GM23338 (cell line): ENCODE results near the gene OXNAD1. TPM values are rescaled to one million over a fixed set of nuclear protein-coding genes. Genes with fewer than 3 reads are reported as not detected.
A peak's percentile ranks its signal among the peaks of the same experiment; 100 is the strongest.

Source experiments
- ATAC-seq: fragments of 200-7000 bp; cut with Tn5 transposase; 3 replicates; pipeline ENCODE4 v1.9.1; 2020
- DNase-seq: peaks from one replicate; pipeline ENCODE4 v3.0.0-alpha.2; 2015; ENCODE audit warnings: low spot score
- H2AFZ ChIP-seq: fragments of 200-600 bp; sonication (generic); 2 replicates; pipeline ENCODE4 v1.8.0; 2016; ENCODE audit warnings: antibody characterized with exemption, mild to moderate bottlenecking, moderate library complexity
- H3F3A ChIP-seq: fragments of 200-600 bp; sonication (generic); replicated peaks from 2 replicates; pipeline ENCODE4 v1.8.0; 2017; ENCODE audit warnings: antibody characterized with exemption, mixed run types, low read depth
- H3K27ac ChIP-seq: fragments of 200-600 bp; sonication (generic); 2 replicates; pipeline ENCODE4 v1.6.1; 2016; ENCODE audit warnings: low read depth
- H3K27me3 ChIP-seq: fragments of 200-600 bp; sonication (generic); 2 replicates; pipeline ENCODE4 v1.8.0; 2016; ENCODE audit warnings: mild to moderate bottlenecking, mixed run types, moderate library complexity; ENCODE audit not compliant: insufficient read depth
- H3K36me3 ChIP-seq: fragments of 200-600 bp; sonication (generic); 2 replicates; pipeline ENCODE4 v1.8.0; 2016; ENCODE audit warnings: mild to moderate bottlenecking; ENCODE audit not compliant: insufficient read depth
- H3K4me1 ChIP-seq: fragments of 200-600 bp; sonication (generic); 2 replicates; pipeline ENCODE4 v1.8.0; 2016; ENCODE audit warnings: mild to moderate bottlenecking, moderate library complexity; ENCODE audit not compliant: insufficient read depth
- H3K4me2 ChIP-seq: fragments of 200-600 bp; sonication (generic); 2 replicates; pipeline ENCODE4 v1.7.1; 2017; ENCODE audit warnings: mixed run types
- H3K4me3 ChIP-seq: fragments of 200-600 bp; sonication (generic); 2 replicates; pipeline ENCODE4 v1.6.1; 2016; ENCODE audit warnings: mixed run types
- H3K79me2 ChIP-seq: fragments of 200-600 bp; sonication (generic); replicated peaks from 2 replicates; pipeline ENCODE4 v1.8.0; 2017; ENCODE audit warnings: mild to moderate bottlenecking; ENCODE audit not compliant: insufficient read depth
- H3K9me2 ChIP-seq: fragments of 200-600 bp; sonication (generic); 2 replicates; pipeline ENCODE4 v1.8.0; 2017; ENCODE audit not compliant: insufficient read depth
- H4K20me1 ChIP-seq: fragments of 200-600 bp; sonication (generic); replicated peaks from 2 replicates; pipeline ENCODE4 v1.8.0; 2017; ENCODE audit warnings: mild to moderate bottlenecking; ENCODE audit not compliant: insufficient read depth
- H3K27ac Mint-ChIP-seq: 2 replicates; pipeline ENCODE4 v1.8.0; 2020; ENCODE audit warnings: inconsistent platforms, mild to moderate bottlenecking, moderate library complexity, mixed read lengths
- H3K27me3 Mint-ChIP-seq: 3 replicates; pipeline ENCODE4 v1.8.0; 2022; ENCODE audit warnings: low read depth, mild to moderate bottlenecking, moderate library complexity, mixed read lengths, inconsistent platforms; ENCODE audit not compliant: insufficient read depth, poor library complexity
- H3K36me3 Mint-ChIP-seq: 3 replicates; pipeline ENCODE4 v1.8.0; 2021; ENCODE audit warnings: low read depth, mild to moderate bottlenecking, inconsistent platforms, moderate library complexity, mixed read lengths
- H3K4me1 Mint-ChIP-seq: 3 replicates; pipeline ENCODE4 v1.8.0; 2020; ENCODE audit warnings: mild to moderate bottlenecking, inconsistent platforms, mixed read lengths
- H3K4me3 Mint-ChIP-seq: 3 replicates; pipeline ENCODE4 v1.8.0; 2021; ENCODE audit warnings: moderate library complexity, mild to moderate bottlenecking, inconsistent platforms, mixed read lengths
- H3K9me3 Mint-ChIP-seq: 3 replicates; pipeline ENCODE4 v1.8.0; 2020; ENCODE audit warnings: moderate library complexity, mild to moderate bottlenecking, inconsistent platforms, mixed read lengths
- CREB1 ChIP-seq: fragments of 250-450 bp; sonication (Bioruptor Pico); IDR thresholded peaks from 2 replicates; pipeline ENCODE4 v1.5.0; 2020; ENCODE audit warnings: low read depth, mild to moderate bottlenecking, moderate library complexity
- CTCF ChIP-seq, 2 experiments: fragments of 200-600 bp in 1 of 2; sonication (generic) in 1 of 2; conservative IDR thresholded peaks; 2 replicates each; pipeline versions ENCODE4 v1.5.1 to v1.6.1; 2016 to 2017; ENCODE audit warnings: antibody characterized with exemption in 2 of 2, low read depth in 2 of 2, mild to moderate bottlenecking in 2 of 2, moderate library complexity in 1 of 2
- ETS1 ChIP-seq: IDR thresholded peaks from 2 replicates; pipeline ENCODE4 v1.6.1; 2016; ENCODE audit warnings: antibody characterized with exemption
- EZH2 ChIP-seq: fragments of 200-600 bp; sonication (generic); IDR thresholded peaks from one replicate; pipeline ENCODE4 v1.8.0; 2017; ENCODE audit warnings: antibody characterized with exemption, mild to moderate bottlenecking, low read depth; ENCODE audit not compliant: unreplicated experiment
- EZH2phosphoT487 ChIP-seq: fragments of 200-600 bp; sonication (generic); IDR thresholded peaks from one replicate; pipeline ENCODE4 v1.8.1; 2018; ENCODE audit warnings: antibody characterized with exemption; ENCODE audit not compliant: unreplicated experiment
- JUNB ChIP-seq: IDR thresholded peaks from one replicate; pipeline ENCODE4 v1.6.1; 2016; ENCODE audit warnings: antibody characterized with exemption; ENCODE audit not compliant: unreplicated experiment
- NANOG ChIP-seq: IDR thresholded peaks from 2 replicates; pipeline ENCODE4 v1.6.1; 2016; ENCODE audit warnings: antibody characterized with exemption, borderline replicate concordance
- POLR2AphosphoS5 ChIP-seq: IDR thresholded peaks from 2 replicates; pipeline ENCODE4 v1.6.1; 2016; ENCODE audit warnings: antibody characterized with exemption, low read depth
- STAT1 ChIP-seq: IDR thresholded peaks from one replicate; pipeline ENCODE4 v1.6.1; 2016; ENCODE audit warnings: antibody characterized with exemption; ENCODE audit not compliant: unreplicated experiment
- ZNF114 ChIP-seq: fragments of 250-450 bp; sonication (Bioruptor Pico); IDR thresholded peaks from 2 replicates; pipeline ENCODE4 v1.5.0; 2020; ENCODE audit warnings: mild to moderate bottlenecking, moderate library complexity
- ZNF331 ChIP-seq: fragments of 250-450 bp; sonication (Bioruptor Pico); IDR thresholded peaks from 2 replicates; pipeline ENCODE4 v1.5.0; 2020; ENCODE audit warnings: low read depth, mild to moderate bottlenecking, moderate library complexity
- polyA plus RNA-seq: library from polyadenylated mRNA; unstranded; fragments of >200 nt; fragmentation: Nextera tagmentation; extraction: Ambion mirVana; gene quantifications from 2 replicates; pipeline ENCODE4 v1.2.1, GENCODE V29; 2016
- total RNA-seq: library from RNA; depleted of rRNA; stranded (reverse); fragments of >200 nt; shearing (Covaris generic); gene quantifications from 2 replicates; pipeline ENCODE4 v1.2.3, GENCODE V29; 2014
- TF ChIP-seq, protein P1 (sequence below): IDR thresholded peaks from one replicate; pipeline ENCODE4 v1.6.1; 2018; ENCODE audit warnings: antibody characterized with exemption; ENCODE audit not compliant: unreplicated experiment
- TF ChIP-seq, protein P2 (sequence below): fragments of 250-450 bp; sonication (Bioruptor Pico); IDR thresholded peaks from 2 replicates; pipeline ENCODE4 v1.5.0; 2020; ENCODE audit warnings: mild to moderate bottlenecking, moderate library complexity

OXNAD1 gene
- total and polyA plus RNA-seq, 2 experiments from 2014 or later, result 22.9 to 34.2 TPM

GRCh38 chr3:16264174-16264707 lies 771 bp upstream of the OXNAD1 start:
- Histone ChIP-seq H2AFZ (peak overlapping the region; percentile 85), H4K20me1 (peaks cover 5% of the 10 kb centered on the region), H3K4me2 (peak overlapping the region; percentile 93), H3K27me3 (no peaks in the 10 kb centered on the region), H3K36me3 (peaks cover 14% of the 10 kb centered on the region), H3K79me2 (peaks cover 69% of the 10 kb centered on the region), H3K9me2 (no peaks in the 10 kb centered on the region), H3K4me3 (peak overlapping the region; percentile 92), H3F3A (no peaks in the 10 kb centered on the region), H3K27ac (peak overlapping the region; percentile 79), H3K4me1 (peaks cover 7% of the 10 kb centered on the region)
- TF ChIP-seq CTCF (conservative IDR thresholded peaks at IDR 0.05; ENCODE audit: low read depth in 2 of 2), result no peak
- no peak for TF ChIP-seq STAT1
- no peak for TF ChIP-seq ZNF114
- TF ChIP-seq NANOG, result no peak
- no peak for TF ChIP-seq POLR2AphosphoS5
- TF ChIP-seq, protein P1, sequence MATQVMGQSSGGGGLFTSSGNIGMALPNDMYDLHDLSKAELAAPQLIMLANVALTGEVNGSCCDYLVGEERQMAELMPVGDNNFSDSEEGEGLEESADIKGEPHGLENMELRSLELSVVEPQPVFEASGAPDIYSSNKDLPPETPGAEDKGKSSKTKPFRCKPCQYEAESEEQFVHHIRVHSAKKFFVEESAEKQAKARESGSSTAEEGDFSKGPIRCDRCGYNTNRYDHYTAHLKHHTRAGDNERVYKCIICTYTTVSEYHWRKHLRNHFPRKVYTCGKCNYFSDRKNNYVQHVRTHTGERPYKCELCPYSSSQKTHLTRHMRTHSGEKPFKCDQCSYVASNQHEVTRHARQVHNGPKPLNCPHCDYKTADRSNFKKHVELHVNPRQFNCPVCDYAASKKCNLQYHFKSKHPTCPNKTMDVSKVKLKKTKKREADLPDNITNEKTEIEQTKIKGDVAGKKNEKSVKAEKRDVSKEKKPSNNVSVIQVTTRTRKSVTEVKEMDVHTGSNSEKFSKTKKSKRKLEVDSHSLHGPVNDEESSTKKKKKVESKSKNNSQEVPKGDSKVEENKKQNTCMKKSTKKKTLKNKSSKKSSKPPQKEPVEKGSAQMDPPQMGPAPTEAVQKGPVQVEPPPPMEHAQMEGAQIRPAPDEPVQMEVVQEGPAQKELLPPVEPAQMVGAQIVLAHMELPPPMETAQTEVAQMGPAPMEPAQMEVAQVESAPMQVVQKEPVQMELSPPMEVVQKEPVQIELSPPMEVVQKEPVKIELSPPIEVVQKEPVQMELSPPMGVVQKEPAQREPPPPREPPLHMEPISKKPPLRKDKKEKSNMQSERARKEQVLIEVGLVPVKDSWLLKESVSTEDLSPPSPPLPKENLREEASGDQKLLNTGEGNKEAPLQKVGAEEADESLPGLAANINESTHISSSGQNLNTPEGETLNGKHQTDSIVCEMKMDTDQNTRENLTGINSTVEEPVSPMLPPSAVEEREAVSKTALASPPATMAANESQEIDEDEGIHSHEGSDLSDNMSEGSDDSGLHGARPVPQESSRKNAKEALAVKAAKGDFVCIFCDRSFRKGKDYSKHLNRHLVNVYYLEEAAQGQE, result no peak
- no peak for TF ChIP-seq JUNB
- TF ChIP-seq, protein P2, sequence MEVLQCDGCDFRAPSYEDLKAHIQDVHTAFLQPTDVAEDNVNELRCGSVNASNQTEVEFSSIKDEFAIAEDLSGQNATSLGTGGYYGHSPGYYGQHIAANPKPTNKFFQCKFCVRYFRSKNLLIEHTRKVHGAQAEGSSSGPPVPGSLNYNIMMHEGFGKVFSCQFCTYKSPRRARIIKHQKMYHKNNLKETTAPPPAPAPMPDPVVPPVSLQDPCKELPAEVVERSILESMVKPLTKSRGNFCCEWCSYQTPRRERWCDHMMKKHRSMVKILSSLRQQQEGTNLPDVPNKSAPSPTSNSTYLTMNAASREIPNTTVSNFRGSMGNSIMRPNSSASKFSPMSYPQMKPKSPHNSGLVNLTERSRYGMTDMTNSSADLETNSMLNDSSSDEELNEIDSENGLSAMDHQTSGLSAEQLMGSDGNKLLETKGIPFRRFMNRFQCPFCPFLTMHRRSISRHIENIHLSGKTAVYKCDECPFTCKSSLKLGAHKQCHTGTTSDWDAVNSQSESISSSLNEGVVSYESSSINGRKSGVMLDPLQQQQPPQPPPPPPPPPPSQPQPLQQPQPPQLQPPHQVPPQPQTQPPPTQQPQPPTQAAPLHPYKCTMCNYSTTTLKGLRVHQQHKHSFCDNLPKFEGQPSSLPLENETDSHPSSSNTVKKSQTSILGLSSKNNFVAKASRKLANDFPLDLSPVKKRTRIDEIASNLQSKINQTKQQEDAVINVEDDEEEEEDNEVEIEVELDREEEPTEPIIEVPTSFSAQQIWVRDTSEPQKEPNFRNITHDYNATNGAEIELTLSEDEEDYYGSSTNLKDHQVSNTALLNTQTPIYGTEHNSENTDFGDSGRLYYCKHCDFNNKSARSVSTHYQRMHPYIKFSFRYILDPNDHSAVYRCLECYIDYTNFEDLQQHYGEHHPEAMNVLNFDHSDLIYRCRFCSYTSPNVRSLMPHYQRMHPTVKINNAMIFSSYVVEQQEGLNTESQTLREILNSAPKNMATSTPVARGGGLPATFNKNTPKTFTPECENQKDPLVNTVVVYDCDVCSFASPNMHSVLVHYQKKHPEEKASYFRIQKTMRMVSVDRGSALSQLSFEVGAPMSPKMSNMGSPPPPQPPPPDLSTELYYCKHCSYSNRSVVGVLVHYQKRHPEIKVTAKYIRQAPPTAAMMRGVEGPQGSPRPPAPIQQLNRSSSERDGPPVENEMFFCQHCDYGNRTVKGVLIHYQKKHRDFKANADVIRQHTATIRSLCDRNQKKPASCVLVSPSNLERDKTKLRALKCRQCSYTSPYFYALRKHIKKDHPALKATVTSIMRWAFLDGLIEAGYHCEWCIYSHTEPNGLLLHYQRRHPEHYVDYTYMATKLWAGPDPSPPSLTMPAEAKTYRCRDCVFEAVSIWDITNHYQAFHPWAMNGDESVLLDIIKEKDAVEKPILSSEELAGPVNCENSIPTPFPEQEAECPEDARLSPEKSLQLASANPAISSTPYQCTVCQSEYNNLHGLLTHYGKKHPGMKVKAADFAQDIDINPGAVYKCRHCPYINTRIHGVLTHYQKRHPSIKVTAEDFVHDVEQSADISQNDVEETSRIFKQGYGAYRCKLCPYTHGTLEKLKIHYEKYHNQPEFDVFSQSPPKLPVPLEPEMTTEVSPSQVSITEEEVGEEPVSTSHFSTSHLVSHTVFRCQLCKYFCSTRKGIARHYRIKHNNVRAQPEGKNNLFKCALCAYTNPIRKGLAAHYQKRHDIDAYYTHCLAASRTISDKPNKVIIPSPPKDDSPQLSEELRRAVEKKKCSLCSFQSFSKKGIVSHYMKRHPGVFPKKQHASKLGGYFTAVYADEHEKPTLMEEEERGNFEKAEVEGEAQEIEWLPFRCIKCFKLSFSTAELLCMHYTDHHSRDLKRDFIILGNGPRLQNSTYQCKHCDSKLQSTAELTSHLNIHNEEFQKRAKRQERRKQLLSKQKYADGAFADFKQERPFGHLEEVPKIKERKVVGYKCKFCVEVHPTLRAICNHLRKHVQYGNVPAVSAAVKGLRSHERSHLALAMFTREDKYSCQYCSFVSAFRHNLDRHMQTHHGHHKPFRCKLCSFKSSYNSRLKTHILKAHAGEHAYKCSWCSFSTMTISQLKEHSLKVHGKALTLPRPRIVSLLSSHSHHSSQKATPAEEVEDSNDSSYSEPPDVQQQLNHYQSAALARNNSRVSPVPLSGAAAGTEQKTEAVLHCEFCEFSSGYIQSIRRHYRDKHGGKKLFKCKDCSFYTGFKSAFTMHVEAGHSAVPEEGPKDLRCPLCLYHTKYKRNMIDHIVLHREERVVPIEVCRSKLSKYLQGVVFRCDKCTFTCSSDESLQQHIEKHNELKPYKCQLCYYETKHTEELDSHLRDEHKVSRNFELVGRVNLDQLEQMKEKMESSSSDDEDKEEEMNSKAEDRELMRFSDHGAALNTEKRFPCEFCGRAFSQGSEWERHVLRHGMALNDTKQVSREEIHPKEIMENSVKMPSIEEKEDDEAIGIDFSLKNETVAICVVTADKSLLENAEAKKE (CRISPR knock-in tag), result no peak
- TF ChIP-seq EZH2phosphoT487, result no peak
- no peak for TF ChIP-seq ZNF331
- TF ChIP-seq CREB1 (CRISPR knock-in tag), result no peak
- TF ChIP-seq EZH2, result no peak
- no peak for TF ChIP-seq ETS1
- DNase-seq (no peak), ATAC-seq (peak; percentile 83; the same call in 1 of the 3 replicates)
- Mint-ChIP-seq H3K27me3 (peaks cover 4% of the 10 kb centered on the region), H3K36me3 (peaks cover 6% of the 10 kb centered on the region; the same call in 2 of the 3 replicates), H3K27ac (peak overlapping the region; percentile 98), H3K4me3 (peak overlapping the region; percentile 97), H3K9me3 (no peaks in the 10 kb centered on the region), H3K4me1 (peaks cover 19% of the 10 kb centered on the region)
